Right lung (tissue), 5 donors: ENCODE results near the gene ARRDC4. TPM values are rescaled to one million over a fixed set of nuclear protein-coding genes. Genes with fewer than 3 reads are reported as not detected.

Source experiments
- DNase-seq, 2 donors: peaks; one replicate each; pipeline ENCODE4 v3.0.0-alpha.2; 2013
- polyA plus RNA-seq, 5 donors: library from polyadenylated mRNA; unstranded; fragments of 120-200 nt; gene quantifications; one replicate each; pipeline versions ENCODE4 v1.2.1 to v1.2.3, GENCODE V29; 2013; ENCODE audit warnings: inconsistent platforms in 1 of 5, low replicate concordance in 1 of 5; ENCODE audit not compliant: insufficient read length in 5 of 5, insufficient read depth in 1 of 5

The ARRDC4 gene
- polyA plus RNA-seq, 5 donors, result 13.0 to 20.5 (median 15.8) TPM

DNA sequence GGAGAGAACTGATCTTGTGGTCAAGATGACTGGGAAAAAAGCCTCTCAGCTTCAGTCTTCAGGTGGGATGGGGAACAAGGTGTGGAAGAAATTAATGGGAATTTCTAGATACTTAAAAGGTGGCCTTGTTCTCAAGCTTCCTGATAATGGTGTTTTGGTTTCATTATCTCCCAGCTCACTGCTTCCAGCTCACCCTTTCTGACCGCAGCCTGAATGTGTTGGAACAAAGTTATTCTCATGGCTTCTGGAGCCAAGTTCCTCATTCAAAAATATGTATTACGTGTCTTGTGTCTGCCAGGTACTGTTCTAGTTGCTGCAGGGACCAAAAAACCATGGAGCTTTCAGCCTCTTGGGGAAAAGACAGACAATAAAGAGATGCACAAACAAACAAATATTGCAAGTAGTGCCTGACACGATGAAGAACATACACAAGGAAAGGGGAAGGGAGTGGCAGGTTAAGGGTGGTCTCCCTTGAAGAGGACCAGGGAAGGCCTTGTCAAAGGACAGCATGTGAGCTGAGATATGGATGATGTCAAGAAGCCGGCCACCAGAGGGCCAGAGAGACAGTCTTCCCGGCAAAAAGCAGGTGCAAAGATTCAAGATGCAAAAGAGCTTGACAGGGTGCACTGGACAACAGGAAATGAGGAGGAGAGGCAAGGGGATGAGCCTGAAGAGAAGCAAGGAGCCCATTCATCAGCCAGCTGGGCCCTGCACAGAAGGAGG is 35.5 kb downstream of the ARRDC4 start:
- no peak for DNase-seq

- DNase-seq, result no peak
Observed at GRCh38 chr15:97998307-97999071, 38.0 kb downstream of the ARRDC4 start.

DNA sequence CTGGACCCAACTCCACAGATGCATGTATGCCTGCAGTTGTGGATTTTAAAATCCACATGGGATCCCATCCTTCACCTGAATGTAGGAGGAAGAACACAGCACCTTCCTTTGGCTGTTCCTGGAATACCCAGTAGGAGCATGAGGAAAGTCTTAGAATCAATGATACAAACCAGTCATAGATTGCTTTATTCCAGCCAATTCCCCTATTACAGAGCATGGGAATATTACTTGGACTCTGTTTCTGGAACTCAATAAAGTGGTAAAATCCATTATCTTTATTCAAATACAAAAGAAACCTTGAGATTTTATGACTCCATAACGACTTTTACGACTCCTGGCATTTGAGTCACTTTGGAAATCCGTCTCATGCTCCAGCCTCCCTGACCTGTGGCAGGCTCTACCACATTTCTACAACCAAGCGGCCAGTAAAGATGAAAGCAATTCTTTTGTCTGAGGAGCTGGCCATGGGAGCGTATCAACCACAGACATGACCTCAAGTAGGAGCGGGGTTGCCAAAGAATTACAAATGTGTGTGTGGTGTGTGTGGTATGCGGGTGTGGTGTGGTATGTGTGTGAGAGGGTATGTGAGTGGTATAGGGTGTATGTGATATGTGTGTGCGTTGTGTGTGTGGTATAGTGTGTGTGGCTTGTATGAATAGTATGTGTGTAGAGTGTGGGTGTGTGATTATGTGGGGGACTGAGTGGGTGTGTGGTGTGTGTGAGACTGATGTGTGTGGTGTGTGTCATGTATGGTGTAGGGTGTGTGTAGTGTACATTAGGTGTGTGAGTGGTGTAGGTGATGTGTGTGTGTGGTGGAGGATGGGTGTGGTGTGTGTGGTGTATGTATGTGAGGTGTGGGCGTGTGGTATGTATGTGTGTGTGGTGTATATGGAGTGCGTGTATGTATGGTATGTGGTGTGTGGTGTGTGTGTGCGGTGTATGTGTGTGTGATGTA is 40.0 kb downstream of the ARRDC4 start:
- no peak for DNase-seq

GRCh38 chr15:98001663-98002194 is 41.2 kb downstream of the ARRDC4 start:
- DNase-seq, result no peak

- no peak for DNase-seq
Observed at GRCh38 chr15:98002419-98002818, 41.9 kb downstream of the ARRDC4 start.

GRCh38 chr15:98002866-98003265 is 42.4 kb downstream of the ARRDC4 start:
- no peak for DNase-seq

DNA sequence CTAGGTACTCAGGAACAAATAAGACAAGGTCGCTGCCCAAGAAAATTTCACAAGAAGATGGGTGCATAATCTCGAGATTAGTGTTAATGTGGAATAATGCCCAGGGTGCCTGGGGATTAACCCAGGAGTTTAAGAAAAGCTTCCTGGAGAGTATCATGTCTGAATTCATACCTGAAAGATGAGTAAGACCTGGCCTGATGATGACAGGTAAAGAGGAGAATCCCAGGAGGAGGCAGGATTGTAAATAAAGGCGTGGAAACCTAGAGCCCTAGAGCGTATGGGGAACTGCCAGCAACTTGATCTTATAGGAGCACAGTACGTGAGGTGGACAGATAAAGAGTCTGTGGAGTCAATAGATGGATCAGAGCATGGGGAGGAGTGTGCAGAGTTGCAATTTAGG is 43.0 kb downstream of the ARRDC4 start:
- no peak for DNase-seq

DNA sequence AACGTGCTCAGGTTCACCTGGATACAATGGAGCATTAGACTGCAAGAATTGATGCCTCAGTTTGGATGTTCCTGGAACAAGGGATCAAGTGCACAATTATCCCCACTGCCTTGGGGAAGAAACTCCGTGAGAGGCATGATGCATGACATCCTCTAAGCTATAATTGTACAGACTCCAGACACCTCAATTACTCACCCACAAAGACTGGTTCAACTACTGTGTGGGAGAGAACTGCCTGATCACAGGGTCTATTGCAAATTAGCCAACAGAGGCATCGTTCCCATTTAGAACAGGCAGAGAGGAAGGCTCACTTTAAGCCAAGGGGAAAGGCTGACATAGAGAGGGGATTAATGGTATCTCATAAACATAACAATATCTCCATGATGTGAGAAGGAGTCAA is 43.5 kb downstream of the ARRDC4 start:
- DNase-seq, result no peak

- DNase-seq, result no peak
Observed at GRCh38 chr15:98005659-98006058, 45.2 kb downstream of the ARRDC4 start.

GRCh38 chr15:98009169-98009568 is 48.7 kb downstream of the ARRDC4 start:
- no peak for DNase-seq

DNA sequence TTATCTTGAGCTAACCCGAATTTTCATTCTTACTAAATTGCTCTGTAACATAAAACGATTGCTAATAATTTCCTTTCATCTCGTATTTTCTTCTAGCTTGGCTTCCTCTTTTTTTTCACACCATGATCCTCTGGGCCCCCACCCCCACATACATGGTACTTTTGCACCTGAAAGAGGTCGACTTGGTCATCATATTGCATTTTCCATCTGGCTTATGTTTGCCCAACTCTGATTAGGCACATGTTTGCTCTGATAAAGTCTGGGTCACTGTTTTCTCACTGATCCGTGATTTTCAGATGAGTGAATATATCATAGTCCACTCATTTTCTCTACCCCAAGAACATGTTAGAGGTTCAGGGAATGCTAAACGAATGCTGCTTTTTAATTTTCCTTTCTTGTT is 49.5 kb downstream of the ARRDC4 start:
- DNase-seq, result no peak

- DNase-seq, result no peak
Observed at GRCh38 chr15:98012354-98012753, 51.9 kb downstream of the ARRDC4 start.

DNA sequence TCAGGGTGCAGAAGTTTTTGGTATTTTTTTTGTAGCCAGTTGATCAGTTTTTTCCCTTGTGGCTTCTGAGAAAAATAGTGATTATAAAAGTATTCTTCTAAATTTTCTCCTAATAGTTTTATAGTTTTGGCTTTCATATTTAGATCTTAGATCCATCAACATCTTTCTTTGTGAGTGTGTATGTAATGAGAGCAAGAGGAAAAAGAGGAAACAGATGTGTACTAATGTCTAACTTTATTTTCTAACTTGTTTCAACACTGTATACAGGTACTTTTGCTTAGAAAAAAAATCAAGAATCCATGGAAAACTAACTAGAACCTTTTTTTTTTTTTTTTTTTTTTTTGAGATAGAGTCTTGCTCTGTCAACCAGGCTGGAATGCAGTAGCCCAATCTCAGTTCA is 53.1 kb downstream of the ARRDC4 start:
- no peak for DNase-seq

DNA sequence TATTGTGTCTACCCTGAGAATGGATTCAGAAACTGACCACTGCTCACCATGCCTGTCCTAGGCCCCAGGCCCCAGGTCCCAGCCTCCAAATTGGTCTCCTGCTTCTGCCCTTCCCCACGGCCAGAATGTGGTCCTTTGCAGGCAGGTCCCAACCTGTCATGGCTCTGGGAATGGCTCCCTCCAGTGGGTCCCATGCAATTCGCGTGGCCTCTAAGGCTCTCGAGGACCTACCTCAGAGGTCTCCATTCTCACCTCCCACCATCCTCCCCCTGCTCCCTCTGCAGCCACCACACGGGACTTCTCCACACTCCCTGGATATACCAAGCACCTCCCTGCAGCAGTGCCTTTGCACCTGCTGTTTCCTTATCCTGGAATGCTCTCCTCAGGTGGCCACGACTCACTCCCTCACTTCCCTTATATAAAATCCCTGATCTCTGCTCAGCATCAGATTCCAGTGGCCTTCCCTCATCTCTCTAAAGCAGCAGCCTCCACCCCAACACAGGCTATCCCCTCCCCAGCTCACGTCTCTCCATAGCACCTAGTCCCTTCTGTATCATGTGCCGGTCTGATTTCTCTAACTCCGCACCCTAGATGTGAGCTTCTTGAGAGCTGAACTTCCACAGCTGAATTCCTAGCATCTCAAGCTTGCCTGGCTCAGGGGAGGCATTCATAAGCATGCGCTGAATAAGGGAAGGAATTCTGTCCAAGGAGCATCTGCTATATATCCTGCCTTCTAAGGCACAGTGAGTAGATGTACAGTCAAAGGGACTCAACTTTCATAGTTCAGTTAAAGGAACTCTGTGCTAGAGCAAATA is 56.9 kb downstream of the ARRDC4 start:
- DNase-seq, result no peak

DNA sequence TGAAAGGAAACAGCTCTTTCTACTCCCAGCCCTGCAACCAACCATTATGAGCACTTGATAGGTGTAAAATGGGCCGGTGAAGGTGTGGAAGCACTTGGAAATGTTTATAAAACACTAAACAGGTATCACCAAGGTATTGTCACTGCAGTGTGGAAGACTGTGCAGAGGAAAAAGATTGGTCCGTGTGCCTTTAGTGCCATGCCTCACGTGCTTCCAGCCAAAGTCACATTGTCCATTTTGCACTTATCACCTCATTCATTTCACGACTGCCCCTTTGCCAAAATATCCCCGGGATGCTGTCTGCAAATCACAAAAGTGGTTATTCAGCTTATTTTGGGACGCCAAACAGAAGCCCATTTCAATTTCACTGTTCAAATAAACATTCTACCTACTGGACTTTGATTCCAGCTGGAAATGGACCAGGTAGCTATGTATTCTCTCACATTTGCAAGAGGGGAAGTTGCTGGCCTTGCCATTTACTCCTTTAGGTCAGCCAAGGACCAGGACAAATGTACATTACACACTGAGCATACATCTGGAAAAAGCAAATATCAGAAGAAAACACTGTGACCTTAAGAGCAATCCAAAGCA is 58.4 kb downstream of the ARRDC4 start:
- no peak for DNase-seq
